HG03108 (cell line): ENCODE data around the gene MGA.

Source experiments
- ATAC-seq: cut with Tn5 transposase; IDR thresholded peaks from one replicate; pipeline ENCODE4 v1.9.1; 2021; ENCODE audit warnings: moderate library complexity; ENCODE audit not compliant: unreplicated experiment

Gene MGA

DNA sequence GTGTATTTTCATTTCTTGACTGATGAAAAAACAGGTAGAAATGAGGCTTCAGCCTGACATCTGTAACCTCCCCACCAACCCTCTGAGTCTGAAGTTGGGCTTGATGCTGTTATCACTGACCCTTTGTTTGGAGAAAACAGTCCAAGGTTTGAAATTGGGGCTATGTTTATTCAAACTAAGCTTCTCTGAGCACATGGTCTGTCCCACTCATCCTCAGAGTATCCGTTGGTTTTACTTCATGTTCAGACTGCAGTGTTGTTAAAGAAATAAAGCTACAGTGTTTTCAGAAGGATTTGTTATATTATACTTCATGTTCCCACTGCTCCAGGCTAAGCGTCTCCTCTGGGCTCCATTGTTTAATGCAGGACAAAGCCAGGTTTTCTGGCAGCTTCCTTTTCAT is 120.1 kb downstream of the MGA start:
- ATAC-seq, result no peak

DNA sequence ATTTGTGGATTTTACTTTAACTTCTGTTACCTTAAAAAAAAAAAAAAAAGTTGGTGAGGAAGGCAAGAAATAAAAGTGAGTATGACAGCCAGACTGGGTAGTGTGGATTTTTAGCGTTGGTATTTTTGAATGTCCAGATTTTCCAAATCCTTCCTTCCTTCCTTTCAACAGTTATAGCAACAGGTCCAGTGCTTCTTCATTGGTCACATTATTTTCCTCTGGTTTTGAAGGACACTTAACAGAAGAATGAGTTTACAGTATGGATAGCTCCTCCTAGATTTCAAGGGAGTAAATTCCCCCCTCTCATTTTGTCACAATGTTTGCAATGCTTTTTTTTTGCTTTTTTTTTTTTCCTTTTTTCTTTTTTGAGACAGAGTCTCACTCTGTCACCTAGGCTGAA is 120.5 kb downstream of the MGA start:
- no peak for ATAC-seq

DNA sequence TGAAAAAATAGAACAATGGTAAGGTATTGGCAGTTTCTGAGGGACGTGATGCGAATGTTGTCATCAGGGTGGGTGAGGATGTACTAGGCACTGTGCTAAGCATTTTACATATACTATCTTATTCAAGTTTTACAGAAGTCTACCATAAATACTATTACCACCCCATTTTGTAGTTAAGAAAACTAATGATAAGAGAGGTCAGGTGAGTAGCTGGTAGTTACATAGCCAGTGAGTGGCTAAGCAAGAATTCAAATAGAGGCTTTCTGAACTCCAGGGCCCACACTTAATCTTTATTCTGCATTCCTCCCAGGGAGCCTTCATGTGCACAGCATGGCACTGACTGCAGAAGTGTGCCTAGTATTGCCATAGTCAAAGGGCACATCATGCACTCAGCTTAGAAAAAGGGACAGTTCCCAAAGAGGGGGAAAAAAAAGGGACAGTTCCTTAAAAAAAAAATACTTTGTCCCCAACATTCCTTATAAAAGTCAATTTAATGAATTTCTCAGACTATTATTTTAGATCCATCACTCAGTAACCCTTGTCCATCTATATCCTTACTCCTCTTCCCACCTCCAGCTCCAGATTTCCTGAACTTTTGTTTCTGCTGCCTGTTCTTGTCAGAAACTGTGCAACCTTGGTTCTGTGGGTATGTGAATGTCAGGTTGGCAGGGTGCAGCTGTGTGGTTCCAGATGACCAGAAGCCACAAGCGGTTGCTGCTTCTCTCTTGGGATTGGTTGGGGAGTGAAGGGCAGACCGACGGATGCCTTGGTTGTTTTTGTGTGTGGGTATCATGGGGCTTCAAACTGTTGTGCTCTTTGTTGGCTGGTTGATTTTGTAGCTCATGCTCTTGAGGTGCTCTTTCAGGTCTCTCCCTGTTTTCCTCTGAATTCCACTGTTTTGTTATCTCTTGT is 122.4 kb downstream of the MGA start:
- ATAC-seq, result peak; percentile 69

GRCh38 chr15:41783296-41783695 is 123.1 kb downstream of the MGA start:
- no peak for ATAC-seq

GRCh38 chr15:41788262-41788661 is 128.1 kb downstream of the MGA start:
- no peak for ATAC-seq

GRCh38 chr15:41789236-41789635 is 129.0 kb downstream of the MGA start:
- no peak for ATAC-seq

- ATAC-seq, result no peak
Measured at GRCh38 chr15:41789662-41790061, 129.5 kb downstream of the MGA start.

- no peak for ATAC-seq
Measured at GRCh38 chr15:41790169-41790568, 130.0 kb downstream of the MGA start.

DNA sequence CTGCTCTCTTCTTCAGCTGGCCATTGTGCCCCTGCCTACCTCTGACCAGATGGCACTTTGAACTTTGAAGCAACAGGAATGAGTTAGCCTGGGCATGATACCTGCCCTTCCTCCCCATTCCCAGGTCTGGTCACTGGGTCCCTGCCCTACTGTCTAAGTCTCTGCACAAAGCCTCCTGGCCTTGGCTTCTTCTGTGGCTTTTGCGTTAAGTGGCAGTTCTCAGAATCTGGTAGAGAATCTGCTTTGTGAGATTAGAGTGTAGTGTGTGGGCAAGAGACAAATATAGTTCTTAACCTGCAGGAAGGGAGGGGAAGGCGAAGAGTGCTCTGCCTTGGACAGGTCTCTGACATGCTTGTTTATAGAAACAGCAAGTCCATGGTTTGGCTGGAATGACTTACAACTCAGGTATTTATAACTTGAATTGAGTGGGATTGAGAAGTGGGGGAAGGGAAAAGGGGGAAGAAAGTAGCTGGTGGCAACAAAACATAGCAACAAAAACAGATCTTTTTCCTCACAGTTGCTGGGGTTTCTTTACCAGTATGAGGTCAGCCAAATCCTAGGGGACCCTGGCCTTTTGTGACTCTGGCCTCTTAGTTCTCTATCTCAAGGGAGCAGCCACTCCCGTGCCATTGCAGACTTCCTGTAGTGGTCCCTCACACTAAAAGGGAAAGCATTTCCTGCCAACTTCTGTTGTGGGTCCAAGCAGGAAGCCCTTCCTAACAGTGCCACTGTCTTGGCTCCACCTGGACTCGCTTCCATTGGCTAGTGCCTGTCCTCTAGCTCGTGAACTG is 130.7 kb downstream of the MGA start:
- ATAC-seq, result no peak

- no peak for ATAC-seq
Measured at GRCh38 chr15:41791547-41791937, 131.3 kb downstream of the MGA start.

GRCh38 chr15:41792000-41792637 is 131.9 kb downstream of the MGA start:
- no peak for ATAC-seq

DNA sequence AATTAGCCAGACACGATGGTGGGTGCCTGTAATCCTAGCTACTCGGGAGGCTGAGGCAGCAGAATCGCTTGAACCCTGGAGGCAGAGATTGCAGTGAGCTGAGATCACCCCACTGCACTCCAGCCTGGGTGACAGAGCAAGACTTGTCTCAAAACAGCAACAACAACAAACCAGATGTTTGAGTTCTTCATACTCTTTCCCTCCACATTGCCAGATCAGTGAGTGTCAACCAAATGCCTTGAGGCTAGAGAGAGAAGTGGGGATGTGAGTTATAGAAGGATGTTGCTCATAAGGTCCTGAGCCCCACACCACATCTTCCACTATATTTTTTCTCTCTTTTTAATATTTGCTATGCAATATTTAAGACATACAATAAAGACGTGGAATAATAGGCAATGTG is 133.9 kb downstream of the MGA start:
- ATAC-seq, result no peak

DNA sequence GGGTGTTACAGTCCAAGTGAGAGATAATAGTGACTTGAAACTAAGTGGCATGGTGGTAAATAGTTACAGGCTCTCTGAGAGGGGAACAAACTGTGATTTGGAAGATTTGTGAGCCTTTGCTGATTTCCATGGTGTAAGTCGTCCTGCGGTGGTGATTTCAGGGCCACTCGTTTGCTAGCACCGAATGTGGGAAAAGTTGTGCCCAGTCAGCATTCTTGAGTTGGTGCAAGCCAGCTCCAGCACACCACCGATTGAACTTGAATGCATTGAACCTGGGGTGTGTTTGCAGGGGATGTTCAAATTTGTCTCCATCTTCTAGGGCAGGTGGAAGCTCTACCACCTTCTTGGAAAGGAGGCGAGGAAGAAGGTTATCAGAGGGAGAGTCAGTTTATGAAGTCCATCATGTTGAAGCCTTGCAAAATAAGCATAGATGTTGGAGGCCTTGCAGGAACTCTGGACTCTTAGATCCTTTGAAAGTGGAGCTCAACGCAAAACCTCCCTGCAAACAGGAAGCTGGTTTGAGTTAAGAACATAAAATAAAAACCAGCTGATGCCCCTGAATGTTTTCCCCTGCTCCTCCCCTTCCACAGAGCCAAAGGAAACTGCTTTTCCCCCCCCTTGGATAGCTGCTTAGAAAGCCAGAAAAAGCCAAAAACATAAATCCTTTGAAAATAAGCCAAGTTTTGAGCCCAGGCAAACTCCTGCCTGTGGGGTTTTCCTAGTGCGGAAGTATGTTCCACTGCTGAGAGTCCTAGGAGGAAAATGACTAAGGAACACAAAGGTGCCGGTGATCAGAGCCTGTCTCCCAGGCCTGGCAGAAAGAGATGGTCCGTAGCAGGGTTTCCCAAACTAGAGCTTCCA is 136.0 kb downstream of the MGA start:
- no peak for ATAC-seq

- no peak for ATAC-seq
Measured at GRCh38 chr15:41797201-41797944, 137.2 kb downstream of the MGA start.

- no peak for ATAC-seq
Measured at GRCh38 chr15:41798607-41799487, 138.6 kb downstream of the MGA start.

DNA sequence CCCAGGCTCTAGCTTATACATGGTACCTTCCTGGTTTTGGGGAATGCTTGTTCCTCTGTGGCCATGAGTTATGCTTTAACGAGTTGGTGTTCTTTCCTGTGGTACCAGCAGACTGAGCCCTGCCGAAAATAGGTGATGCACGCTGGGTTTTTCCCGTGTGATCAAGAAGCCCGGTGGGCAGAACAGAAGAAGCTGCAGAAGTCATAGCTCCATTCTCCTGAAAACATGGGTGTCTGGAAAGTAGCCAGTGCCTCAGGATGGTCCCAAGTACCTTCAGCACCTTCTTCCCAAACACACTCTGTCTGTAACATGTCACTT is 139.2 kb downstream of the MGA start:
- no peak for ATAC-seq

GRCh38 chr15:41801185-41801584 is 141.0 kb downstream of the MGA start:
- no peak for ATAC-seq

- ATAC-seq, result no peak
Measured at GRCh38 chr15:41801850-41802455, 141.7 kb downstream of the MGA start.

- ATAC-seq, result no peak
Measured at GRCh38 chr15:41804361-41804760, 144.2 kb downstream of the MGA start.
